ENCODE data around the gene DUSP11.

Gene DUSP11

DNA sequence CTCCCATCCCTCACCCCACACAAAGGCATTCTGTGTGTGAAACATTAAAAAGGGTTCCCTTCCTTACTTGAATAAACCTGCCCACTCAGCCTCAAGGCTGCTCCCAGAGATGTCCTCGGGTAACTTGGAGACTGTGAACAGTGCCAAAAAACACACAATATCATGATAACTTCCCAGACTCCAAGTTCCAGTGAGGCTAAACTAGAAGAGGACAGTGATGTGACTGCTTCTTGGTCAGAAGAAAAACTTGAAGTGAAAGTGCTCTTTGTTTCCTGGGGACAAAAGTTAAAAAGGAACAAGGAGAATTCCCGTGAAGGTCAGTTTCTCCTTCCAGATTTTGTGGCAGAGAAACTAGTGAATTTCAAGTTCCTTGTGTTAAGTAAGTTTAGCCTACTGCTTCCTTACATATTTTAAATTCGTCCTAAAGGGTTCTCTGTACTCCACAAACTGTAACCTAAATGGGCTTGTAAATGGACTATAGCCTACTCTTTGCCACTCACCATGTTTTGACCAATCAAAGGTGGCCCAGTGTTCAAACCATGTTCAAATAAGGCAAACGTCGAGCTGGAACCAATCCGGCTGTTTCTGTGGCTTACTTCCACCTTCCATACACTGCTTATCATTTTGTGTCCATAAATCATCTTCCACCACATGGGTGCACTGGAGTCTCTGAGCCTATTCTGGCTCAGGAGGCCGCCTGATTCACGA is 63.2 kb downstream of the DUSP11 start:
- Mint-ChIP-seq H3K27me3 (peaks cover 2% of the 10 kb centered on the region), H3K4me1 (ENCODE audit: low read depth) (no peaks in the 10 kb centered on the region)

DNA sequence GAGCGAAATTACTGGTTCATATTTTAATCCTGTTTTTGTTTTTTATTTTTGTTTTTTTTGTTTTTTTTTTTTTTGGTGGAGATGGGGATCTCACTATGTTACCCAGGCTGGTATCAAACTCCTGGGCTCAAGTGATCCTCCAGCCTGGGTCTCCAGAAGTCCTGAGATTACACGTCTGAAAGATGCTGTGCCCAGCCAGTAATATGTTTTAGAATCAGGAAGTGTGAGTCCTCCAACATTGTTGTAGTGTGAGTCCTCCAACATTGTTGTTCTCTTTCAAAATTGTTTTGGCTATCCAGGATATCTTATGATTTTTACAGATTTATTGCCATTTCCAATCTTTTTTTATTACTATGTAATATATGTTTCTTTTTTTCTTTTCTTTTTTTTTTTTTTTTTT is 65.8 kb downstream of the DUSP11 start:
- Mint-ChIP-seq H3K27ac (no peak overlapping the region), H3K9me3 (ENCODE audit: low read depth) (peaks cover 12% of the 10 kb centered on the region), H3K4me1 (ENCODE audit: low read depth) (no peaks in the 10 kb centered on the region), H3K27me3 (peaks cover 2% of the 10 kb centered on the region), H3K36me3 (peaks cover 6% of the 10 kb centered on the region), H3K4me3 (no peak overlapping the region)

More for the DNA sequence above, 63.2 kb downstream of the DUSP11 start:
- Mint-ChIP-seq H3K36me3 (peaks cover 6% of the 10 kb centered on the region), H3K4me3 (no peak overlapping the region), H3K27ac (no peak overlapping the region), H3K9me3 (ENCODE audit: low read depth) (peaks cover 12% of the 10 kb centered on the region)
